Measurements from ENCODE around the gene FARS2.
"Not testable (repeated sequence)": the region's sequence is repeated elsewhere in the genome, so short reads cannot be mapped to it uniquely, and the experiment has no call there.

Gene FARS2

DNA sequence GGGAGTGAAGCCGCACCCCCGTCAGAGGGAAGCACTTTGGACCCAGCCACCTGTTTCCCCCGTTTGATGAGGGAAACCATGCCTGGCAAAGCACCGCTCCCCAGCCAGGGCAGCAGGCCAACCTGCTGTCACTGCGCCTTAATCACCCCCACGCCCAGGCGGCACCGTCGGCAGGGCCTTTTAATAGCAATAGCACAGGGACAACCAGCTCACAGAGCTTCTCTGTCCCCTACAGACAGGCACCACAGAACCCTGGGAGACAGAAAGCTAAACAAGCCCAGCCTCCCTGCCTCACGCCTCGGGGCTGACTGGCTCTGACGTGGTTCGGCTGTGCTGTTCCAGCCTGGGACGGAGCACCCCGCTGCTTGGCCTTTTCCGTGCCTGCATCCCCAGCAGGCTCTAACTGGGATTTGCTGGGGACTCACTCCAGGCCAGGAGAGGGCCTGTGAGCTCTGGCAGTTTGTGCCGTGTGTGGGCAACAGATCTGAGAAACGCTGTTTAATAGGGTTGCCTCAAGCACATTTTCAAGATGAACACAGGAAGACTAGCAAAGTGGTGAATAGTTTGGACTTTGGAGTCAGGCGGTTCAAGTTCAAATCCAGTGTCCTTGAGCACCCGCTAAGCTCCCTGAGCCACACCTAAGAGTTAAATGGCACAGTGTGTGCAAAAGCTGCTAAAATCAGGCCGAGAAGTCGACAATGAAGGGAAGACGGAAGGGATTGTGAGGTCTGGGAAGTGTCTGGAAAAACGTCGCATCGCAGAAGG lies 521.7 kb downstream of the FARS2 start:
- DNase-seq: peak in 36 of 56 donors; percentile 5 to 70 (median 30)

DNA sequence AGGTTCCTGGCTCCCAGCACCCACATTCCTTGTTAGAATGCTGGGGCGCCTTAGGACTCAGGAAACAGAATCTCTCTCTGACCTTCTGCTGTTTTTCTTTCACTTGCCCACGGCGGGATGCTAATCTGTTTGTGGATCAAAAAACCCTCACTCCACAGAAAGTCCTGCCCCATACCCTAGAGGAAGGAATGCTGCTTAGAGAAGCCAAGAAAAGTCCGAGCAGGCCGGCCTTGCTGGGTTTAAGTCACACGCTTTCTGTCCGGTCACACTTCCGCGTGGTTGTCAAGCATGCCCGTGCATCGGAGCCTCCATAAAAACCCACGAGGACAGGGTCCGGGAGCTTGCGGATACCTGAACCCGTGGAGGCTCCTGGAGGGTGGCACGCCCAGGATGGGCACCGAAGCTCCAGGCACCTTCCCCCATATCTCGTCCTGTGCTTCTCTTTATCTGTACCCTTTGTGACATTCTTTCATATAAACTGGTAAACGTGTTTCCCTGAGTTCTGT lies 522.3 kb downstream of the FARS2 start:
- DNase-seq: no peak

DNA sequence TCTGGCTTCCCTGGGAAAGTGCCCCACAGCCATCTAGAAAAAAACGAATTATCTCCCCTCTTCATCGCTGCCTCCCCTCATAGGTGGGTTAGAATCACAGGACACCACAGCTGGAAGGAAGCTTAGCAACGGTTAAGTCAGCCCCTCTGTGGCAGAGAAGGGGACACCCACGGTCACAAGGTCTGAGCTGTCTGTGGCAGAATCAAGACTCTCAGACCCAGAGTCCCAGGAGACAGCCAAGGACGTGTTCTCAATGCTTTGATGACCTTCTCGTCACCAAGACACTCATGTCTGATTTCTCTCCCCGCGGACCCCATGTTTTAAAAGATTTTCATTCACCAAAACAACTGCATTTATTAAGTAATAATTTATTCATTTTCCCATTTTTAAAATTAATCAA lies 523.9 kb downstream of the FARS2 start:
- no peak for DNase-seq

DNA sequence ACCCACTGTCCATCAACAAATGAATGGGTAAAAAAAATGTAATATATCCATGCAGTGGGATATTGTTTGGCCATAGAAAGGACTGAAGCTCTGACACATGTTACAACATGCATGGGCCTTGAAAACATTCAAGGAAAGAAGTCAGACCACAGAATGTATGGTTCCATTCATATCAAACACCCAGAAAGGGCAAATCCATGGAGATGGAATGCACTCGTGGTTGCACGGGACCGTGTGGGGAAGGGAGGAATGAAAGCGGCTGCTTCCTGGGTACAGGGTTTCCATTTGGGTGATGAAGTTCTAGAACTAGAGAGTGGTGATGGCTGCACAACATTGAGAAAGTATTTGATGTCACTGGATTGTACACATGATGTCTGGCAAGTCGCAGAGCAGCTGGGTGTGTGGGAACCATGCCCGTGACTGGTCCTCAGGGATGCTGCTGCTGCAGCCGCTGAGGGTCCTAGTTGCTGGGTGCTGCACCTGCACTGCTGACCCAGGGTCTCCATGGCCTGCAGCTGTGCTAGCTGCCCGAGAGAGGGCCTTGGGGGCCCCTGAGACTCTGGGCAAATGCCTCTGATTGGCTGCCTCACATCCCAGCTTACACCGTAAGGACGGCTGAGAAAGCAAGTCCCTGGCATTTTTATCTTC lies 525.1 kb downstream of the FARS2 start:
- DNase-seq: no peak

GRCh38 chr6:5786969-5787720 lies 525.8 kb downstream of the FARS2 start:
- DNase-seq: no peak

DNA sequence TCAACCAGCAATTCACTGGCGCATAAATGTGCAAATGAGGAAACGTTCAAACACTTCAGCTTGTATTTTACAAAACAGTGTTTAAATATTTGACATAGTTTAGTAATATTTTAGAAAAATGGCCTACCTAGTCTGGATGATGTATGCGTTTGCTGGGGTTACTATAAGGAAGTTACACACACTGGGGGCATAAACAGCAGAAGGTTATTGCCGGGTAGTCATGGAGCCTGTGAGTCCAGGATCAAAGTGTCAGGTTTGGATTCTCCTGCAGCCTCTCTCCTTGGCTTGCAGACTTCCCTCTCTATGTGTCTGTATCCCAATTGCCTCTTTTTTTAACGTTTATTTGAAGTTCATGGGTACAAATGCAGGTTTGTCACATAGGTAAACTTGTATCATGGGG lies 528.1 kb downstream of the FARS2 start:
- DNase-seq: not testable (repeated sequence)

GRCh38 chr6:5796555-5796954 lies 535.2 kb downstream of the FARS2 start:
- not testable (repeated sequence) for DNase-seq

GRCh38 chr6:5806406-5806805 lies 545.1 kb downstream of the FARS2 start:
- not testable (repeated sequence) for DNase-seq

- no peak for DNase-seq
These were observed 548.1 kb downstream of the FARS2 start for GRCh38 chr6:5809450-5809849.

DNA sequence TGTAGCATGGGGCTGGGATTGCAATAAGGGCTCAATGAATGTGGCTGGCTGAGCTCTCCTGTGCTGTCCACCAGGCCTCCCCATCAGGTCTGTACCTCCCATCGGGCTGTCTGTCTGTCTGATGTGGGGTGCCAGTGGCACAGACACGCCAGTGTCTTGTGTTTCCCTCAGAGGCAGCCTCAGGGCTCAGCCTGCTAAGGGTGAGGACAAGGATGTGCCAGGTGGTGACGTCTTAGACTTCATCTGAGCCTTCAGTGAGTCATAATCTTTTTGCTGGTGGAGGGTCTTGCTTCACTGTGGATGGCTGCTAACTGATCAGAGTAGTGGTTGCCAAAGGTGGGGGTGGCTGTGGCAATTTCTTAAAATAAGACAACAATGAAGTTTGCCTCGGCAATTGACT lies 550.7 kb downstream of the FARS2 start:
- DNase-seq: no peak

GRCh38 chr6:5813625-5814027 lies 552.3 kb downstream of the FARS2 start:
- DNase-seq: no peak

DNA sequence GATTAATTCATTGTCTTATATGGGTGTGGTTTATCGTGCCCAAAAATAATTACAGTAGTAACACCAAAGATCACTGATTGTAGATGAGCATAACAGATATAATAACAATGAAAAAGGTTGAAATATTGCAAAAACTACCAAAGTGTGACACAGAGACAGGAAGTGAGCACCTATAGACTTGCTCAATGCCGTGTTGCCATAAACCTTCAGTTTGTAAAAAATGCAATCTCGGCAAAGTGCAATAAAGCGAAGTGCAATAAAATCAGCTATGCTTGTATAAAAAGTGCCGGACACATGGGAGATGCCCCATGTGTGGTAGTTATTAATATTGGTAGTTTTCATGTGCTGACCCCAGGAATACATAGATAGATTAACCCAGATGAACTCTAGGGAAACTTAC lies 552.8 kb downstream of the FARS2 start:
- DNase-seq: no peak

DNA sequence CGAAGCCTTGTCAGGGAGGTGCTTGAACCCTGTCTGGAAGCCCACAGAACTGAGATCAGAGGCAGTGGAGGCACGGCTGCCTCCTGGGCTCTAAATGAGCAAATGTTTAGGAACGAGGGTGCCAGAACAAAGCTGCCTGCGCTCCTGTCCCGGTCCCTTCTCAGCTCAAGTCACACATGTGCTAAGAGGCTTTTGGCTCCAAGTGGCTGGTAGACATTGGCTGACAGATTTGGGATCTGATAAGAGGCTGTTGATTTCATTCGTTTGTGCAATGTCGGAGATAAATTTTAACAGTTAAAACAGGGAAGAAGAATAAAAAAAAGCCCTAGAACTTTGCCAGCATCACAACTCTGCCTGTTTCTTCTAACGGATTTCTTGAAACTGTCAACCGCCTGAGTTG lies 553.6 kb downstream of the FARS2 start:
- DNase-seq: no peak

- DNase-seq: no peak
These were observed 556.6 kb downstream of the FARS2 start for GRCh38 chr6:5817869-5818268.

- DNase-seq: no peak
These were observed 557.6 kb downstream of the FARS2 start for GRCh38 chr6:5818959-5819358.
